VCaP (cell line): ENCODE measurements around the gene C1QTNF4.
"Not testable (repeated sequence)": the region's sequence is repeated elsewhere in the genome, so short reads cannot be mapped to it uniquely, and the experiment has no call there.

ENCODE experiments used
- H3K27ac ChIP-seq: fragments of 450-650 bp; 2 replicates; pipeline ENCODE4 v1.5.1; 2017
- TF ChIP-seq, protein P1 (sequence below): fragments of 450-650 bp; conservative IDR thresholded peaks from 2 replicates; pipeline ENCODE4 v1.5.1; 2017; ENCODE audit warnings: mild to moderate bottlenecking, moderate library complexity

C1QTNF4 gene

DNA sequence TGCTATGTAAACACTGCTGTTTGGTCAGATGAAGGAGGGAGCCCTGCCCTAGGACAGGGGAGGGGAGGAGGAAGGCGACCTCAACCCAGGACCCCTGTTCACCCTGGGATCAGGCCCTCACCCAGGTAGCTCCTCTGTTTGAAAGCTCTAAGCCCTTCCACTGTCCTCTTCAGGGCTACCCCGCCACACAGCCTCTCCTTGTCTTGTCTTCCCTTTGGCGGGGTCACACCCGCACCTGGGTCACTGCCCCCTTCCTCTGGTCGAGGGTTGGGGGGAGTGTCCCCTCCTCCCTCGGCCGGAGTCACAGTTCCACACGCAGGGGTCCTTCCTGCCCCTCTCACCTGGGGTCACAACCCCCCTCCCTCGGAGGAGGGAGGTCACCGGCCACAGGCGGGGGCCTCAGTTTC lies 29.3 kb downstream of the C1QTNF4 start:
- TF ChIP-seq, protein P1, sequence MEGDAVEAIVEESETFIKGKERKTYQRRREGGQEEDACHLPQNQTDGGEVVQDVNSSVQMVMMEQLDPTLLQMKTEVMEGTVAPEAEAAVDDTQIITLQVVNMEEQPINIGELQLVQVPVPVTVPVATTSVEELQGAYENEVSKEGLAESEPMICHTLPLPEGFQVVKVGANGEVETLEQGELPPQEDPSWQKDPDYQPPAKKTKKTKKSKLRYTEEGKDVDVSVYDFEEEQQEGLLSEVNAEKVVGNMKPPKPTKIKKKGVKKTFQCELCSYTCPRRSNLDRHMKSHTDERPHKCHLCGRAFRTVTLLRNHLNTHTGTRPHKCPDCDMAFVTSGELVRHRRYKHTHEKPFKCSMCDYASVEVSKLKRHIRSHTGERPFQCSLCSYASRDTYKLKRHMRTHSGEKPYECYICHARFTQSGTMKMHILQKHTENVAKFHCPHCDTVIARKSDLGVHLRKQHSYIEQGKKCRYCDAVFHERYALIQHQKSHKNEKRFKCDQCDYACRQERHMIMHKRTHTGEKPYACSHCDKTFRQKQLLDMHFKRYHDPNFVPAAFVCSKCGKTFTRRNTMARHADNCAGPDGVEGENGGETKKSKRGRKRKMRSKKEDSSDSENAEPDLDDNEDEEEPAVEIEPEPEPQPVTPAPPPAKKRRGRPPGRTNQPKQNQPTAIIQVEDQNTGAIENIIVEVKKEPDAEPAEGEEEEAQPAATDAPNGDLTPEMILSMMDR: no peak
- H3K27ac ChIP-seq: peak overlapping the region; percentile 83

DNA sequence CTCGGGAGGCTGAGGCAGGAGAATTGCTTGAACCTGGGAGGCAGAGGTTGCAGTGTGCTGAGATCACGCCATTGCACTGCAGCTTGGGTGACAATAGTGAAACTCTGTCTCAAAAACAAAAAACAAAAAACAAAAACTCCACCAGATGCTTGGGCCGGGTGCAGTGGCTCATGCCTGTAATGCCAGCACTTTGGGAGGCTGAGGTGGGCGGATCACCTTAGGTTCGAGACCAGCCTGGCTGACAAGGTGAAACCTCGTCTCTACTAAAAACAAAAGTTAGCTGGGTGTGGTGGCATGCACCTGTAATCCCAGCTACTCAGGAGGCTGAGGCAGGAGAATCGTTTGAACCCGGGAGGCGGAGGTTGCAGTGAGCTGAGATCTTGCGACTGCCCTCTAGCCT lies 29.8 kb downstream of the C1QTNF4 start:
- not testable (repeated sequence) for H3K27ac ChIP-seq

DNA sequence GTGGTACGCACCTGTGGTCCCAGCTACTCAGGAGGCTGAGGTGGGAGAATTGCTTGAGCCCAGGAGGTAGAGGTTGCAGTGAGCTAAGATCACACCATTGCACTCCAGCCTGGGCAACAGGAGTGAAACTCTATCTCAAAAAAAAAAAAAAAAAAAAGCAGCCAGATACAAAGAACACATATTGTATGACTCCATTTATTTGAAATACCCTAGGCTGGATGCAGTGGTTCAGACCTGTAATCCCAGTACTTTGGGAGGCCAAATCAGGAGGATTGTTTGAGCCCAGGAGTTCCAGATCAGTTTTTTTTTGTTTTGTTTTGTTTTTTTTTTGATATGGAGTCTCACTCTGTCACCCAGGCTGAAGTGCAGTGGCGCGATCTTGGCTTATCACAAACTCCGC lies 31.8 kb downstream of the C1QTNF4 start:
- not testable (repeated sequence) for H3K27ac ChIP-seq

DNA sequence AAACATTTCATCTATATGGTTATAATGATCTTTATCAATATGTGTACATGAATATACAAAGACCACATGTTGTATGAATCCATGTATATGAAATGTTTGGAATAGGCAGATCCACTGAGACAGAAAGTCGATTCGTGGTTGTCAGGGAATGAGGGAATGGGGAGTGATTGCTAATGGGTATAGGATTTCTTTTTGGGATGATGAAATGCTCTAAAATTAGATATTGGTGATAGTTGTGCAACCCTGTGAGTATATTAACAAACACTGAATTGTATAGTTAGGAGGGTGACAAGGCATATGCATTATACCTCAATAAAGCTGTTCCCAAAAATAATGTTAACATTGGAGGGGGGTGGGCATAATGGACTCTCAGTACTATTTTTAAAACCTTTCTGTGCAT lies 33.8 kb downstream of the C1QTNF4 start:
- TF ChIP-seq, protein P1: no peak
- H3K27ac ChIP-seq: no peak overlapping the region

DNA sequence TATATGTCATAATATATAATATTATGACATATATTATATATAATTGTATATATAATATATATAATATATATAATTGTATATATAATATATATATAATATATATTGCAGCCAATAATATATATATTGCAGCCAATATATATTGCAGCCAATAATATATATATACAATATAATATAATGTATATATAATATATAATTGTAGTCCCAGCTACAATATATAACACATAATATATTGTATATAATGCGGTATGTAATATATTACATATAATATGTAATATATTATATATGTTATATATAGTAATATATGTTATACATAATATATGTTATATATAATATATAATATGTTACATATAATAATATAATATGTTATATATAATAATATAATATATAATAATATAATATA lies 35.5 kb downstream of the C1QTNF4 start:
- TF ChIP-seq, protein P1: no peak
- no peak overlapping the region for H3K27ac ChIP-seq

DNA sequence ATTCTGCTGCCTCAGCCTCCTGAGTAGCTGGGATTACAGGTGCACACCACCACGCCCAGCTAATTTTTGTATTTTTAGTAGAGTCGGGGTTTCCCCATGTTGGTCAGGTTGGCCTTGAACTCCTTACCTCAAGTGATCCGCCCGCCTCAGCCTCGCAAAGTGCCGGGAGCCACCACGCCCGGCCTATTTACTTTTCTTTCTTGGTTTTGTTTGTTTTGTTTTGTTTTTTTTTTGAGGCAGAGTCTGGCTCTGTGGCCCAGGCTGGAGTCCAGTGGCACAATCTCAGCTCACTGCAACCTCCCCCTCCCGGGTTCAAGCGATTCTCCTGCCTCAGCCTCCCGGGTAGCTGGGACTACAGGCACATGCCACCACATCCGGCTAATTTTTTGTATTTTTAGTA lies 37.2 kb downstream of the C1QTNF4 start:
- H3K27ac ChIP-seq: not testable (repeated sequence)

DNA sequence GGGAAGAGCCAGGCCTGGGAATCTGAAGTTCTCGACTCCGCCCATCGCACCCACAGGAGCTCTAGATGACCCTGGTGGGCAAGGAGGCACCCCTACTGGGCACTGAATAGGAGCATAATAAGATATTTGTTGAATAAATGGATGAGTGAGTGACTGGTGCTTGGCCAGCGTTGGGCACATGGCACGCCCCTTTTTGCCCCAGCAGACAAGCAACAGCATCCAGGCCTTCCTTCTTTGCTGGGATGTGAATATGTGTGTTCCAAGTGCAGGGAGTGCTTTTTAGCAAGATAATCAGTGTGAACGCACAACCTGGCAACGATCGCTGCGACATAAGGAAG lies 40.8 kb downstream of the C1QTNF4 start:
- TF ChIP-seq, protein P1: peak; percentile 65

DNA sequence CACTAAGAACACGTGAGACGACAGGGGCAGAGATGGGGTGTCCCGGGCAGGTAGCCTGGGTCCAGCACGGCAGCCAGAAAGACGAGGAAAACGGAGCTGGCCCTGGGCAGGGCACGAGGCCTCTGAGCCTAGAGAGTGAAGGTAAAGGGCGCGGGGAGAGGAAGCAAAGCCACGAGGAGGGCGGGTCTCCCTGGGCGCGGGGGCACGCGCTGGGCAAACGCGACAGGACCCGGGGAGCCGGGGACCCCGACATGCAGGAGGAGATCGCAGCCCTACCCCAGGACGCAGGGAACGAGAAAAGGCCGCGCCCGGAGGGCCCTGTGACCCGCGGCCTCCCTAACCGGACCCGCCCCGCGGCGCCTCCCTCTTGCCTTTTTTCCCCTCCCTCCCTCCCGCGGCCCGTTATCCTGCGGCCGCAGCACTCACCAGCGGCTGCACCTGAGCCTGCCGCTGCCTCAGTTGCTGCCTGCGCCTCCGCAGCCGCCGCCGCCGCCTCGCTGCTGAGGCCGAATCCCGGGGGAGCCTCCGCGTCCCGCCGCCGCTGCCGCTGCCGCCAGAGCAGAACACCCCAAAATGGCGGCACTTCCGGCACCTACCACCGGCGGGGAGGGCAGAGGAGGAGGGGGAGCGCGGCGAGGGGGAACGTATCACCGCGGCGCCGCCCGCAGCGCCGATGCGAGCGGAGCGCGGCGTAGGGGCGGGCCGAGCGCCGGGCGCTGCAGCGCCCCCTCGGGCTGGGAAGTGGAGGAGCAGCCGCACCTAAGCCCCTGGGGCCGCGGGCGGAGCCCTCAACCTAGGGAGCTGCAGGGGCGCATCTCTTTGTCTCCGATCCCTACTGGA lies 41.4 kb downstream of the C1QTNF4 start, which contains the start of gene CELF1:
CELF1 (minus strand) TSS at position 567 of the 840 bp plus-strand sequence. CDS start 53,609 bp downstream, outside the sequence.
- TF ChIP-seq, protein P1: peak; percentile 92
- H3K27ac ChIP-seq: peak within 1 kb of the TSS; percentile 87

More for the DNA sequence above, 40.8 kb downstream of the C1QTNF4 start:
- H3K27ac ChIP-seq: peak overlapping the region; percentile 87

DNA sequence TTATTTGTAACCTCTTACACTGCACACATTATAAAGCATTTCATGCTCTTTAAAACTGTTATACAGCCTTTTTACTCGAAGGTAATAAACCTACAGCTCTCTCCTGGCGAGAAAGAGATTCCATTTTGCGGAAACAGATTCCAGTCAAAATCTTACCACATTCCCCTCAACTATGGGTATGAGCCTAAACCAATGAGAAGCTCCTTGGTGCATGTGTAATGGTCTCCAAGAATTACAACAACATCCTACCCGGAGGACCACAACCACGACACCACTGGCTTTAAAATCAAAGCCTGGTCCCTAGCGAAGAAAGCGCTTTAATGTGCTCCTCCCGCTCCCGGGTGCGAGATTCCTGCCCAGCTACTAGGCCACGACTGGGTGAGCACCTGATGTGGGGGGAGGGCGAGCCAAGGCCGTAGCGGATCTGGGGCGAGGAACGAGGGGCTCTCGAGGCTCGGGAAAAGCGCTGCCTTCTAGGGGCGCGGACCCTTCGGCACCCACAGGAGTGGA lies 42.1 kb downstream of the C1QTNF4 start:
- peak overlapping the region; percentile 87 for H3K27ac ChIP-seq
- TF ChIP-seq, protein P1: no peak
